ENCODE data around the gene KRT9.

KRT9 gene

GRCh38 chr17:41529491-41529915, 42.4 kb downstream of the KRT9 start:
- DNase-seq (ENCODE audit: low spot score) = no peak

GRCh38 chr17:41528959-41529353, 42.9 kb downstream of the KRT9 start:
- DNase-seq (ENCODE audit: low spot score) = no peak

DNA sequence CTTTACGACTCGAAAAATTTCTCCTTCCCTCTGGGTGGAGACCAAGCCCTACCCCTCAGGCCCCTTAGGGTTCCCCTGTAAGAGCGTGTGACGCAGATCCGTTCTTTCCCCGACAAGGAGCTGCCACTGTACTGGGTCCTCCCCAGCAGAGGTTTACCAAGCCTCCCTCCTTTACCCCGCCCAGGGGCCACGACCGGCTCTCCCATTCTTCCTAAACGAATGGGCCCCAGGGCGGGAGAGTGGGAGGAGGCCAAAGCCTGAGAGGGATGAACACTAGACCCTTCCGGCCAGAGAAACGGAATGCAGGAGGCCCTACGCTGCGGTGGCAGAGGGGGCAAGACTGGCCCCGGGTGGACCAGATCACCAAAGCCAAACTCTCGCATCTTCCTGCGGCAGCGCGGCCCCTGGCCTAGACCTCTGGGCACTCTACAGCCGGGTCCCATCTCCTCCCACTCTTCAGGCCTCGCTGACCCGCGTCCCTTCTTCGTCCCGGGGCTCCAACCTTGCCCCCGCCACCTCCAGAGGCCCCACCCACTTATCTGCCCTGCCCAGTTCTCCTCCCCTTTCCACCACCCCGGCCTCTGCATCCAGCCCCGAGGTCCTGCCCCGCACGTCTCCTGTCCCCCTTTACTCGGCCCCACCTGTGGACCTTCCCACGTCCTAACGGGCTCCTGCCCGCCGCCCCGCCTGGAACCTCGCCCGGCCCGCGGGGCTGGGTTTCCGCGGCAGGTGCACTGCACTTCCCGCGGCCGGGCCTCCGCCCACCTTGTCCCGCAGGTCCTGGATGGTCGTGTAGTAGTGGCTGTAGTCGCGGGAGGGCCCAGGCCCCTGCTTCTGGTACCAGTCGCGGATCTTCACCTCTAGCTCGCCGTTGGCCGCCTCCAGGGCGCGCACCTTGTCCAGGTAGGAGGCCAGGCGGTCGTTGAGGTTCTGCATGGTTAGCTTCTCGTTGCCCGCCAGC, 44.5 kb downstream of the KRT9 start:
- no peak for DNase-seq (ENCODE audit: low spot score)

GRCh38 chr17:41524261-41524660, 47.6 kb downstream of the KRT9 start:
- no peak for DNase-seq (ENCODE audit: low spot score)

DNA sequence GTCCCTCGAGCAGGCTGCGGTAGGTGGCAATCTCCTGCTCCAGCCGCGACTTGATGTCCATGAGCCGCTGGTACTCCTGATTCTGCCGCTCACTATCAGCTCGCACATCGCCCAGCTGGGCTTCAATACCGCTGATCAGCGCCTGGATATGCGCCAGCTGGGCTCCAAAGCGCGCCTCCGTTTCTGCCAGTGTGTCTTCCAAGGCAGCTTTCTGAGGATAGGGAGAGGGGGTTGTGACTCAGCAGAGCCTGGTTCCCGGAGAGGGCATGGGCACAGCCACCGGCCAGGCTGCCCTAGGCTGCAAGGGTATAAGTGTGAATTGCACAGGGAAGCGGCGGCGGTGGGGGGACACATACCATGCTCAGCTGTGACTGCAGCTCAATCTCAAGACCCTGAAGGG, 48.1 kb downstream of the KRT9 start:
- no peak for DNase-seq (ENCODE audit: low spot score)

DNA sequence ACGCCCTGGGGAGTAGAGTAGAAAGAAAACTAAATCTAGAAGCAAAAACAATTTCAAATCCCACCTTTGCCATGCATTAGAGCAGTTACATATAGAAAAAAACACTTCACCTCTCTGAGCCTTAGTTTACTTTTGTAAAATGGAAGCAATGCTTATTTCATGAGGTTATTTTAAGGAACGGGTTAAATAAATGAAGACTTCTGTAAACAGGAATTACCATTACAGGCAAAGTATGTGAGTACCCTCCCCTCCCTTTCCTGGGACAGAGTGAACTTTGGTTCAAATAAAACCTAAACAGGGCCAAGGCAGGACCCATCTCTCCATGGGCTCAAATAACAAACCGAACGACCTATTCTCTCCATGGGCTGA, 48.6 kb downstream of the KRT9 start:
- no peak for DNase-seq (ENCODE audit: low spot score)

GRCh38 chr17:41522301-41523224, 49.3 kb downstream of the KRT9 start:
- DNase-seq (ENCODE audit: low spot score) = no peak

GRCh38 chr17:41521574-41522261, 50.1 kb downstream of the KRT9 start:
- no peak for DNase-seq (ENCODE audit: low spot score)

DNA sequence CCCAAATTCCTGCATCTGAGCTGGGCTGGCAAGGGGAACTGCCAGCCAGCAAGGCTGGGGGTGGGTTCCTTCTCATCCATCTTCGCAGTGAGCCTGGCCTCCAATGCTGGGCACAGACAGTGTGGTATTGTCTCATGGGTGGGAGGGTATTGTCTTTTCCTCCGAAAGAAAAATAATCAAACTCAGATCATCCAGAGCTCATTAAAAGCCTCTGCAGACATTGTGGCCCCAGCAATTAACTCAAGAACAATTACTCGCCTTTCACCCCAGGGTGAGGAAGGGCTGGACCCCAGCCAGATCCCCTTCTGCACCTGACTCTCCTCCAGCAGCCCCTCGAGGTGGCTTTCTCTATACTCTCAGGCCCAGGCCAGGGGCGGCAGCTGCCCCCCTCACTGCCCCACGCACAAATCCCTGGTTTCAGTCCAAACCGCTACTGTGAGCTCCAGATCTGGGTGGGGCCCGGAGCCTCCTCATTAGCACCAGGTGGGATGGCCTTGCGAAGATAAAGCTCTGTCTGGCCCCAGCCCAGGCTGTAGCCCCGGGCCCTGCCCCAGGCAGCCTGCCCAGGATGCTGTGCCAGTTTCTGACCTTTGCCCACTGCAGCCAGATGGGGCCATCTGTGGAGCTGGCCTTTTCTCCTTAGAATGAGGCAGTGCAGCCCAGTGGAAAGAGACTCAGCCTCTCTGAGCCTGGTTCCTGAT, 50.9 kb downstream of the KRT9 start:
- DNase-seq (ENCODE audit: low spot score) = no peak

- no peak for DNase-seq (ENCODE audit: low spot score)
These were observed 52.2 kb downstream of the KRT9 start for GRCh38 chr17:41519501-41520224.

- DNase-seq (ENCODE audit: low spot score) = no peak
These were observed 52.9 kb downstream of the KRT9 start, which contains the start of gene KRT15 for GRCh38 chr17:41518789-41519449. TSS of gene KRT15 (minus strand) at chr17:41518890. CDS start at chr17:41518827, 63 bp downstream.

- no peak for DNase-seq (ENCODE audit: low spot score)
These were observed 53.8 kb downstream of the KRT9 start for GRCh38 chr17:41518031-41518430.

DNA sequence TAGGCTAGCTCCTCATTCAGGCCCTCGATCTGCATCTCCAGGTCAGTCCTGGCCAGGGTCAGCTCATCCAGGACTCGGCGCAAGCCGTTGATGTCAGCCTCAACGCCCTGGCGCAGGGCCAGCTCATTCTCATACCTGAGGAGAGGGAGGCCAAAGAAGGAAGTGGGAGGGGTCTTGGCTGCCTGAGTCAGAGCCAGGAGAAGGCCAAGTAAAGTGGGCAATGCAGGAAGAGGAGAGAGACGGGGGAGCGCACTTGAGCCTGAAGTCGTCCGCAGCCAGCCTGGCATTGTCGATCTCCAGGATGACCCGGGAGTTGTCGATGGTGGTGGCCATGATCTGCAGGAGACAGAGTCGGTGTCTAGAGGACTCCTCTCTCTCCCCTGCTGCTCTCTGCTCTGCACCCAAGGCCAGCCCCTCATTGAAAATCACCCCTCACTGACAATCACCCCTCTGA, 55.0 kb downstream of the KRT9 start:
- DNase-seq (ENCODE audit: low spot score) = no peak

DNA sequence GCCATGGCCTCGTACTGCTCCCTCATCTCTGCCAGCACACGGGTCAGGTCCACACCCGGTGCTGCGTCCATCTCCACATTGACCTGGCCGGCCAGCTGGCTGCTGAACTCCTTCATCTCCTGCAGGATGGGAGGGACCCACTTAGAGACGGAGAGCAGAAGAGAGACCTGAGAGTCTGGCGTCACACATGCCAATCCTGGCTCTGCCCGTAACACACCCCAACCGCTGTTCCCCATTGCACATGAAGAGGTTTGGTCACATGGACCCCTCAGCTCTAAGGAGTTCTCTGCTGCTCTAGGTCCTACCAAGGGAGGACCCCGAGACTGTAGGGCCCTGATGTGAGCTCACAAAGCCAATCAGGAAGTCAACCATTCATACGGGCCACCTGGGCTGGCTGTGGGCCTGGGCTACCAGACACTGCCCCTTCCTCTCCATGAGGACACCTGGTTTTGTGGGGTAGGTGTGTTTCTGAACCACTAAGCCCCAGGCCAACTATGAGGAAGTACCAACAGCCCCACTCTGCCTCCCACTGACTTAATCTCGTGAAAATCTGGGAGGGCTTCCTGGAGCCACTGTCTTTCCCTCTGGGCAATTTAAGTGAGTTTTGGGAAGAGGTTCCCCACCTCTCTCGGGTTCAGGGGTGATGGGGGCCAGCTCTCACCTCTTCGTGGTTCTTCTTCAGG, 55.6 kb downstream of the KRT9 start:
- no peak for DNase-seq (ENCODE audit: low spot score)
